Measurements from ENCODE around the gene HSD3B2.

- TF ChIP-seq POLR2AphosphoS5 (IDR thresholded peaks at IDR 0.05; ENCODE audit: borderline replicate concordance, low read depth, low read length): no peak
- no peak for TF ChIP-seq EZH2 (IDR thresholded peaks at IDR 0.05)
Observed at GRCh38 chr1:119430486-119430885, 15.5 kb downstream of the HSD3B2 start.

Measured in SK-N-MC (cell line).